T-cell (primary cell): ENCODE data around the gene BPIFA2. TPM values are rescaled to one million over a fixed set of nuclear protein-coding genes. Genes with fewer than 3 reads are reported as not detected.
A peak's percentile ranks its signal among the peaks of the same experiment; 100 is the strongest.

Experiments
- ATAC-seq, 4 experiments: fragments of 200-7000 bp in 3 of 4; fragments of 150-1000 bp in 1 of 4; cut with Tn5 transposase; replicated peaks in 1 of 4; 1 replicate in 3 of 4; 2 replicates in 1 of 4; pipeline ENCODE4 v1.10.0; 2021; ENCODE audit warnings: moderate library complexity in 3 of 4, mild to moderate bottlenecking in 2 of 4, moderate number of reproducible peaks in 1 of 4
- CTCF ChIA-PET, 2 donors: fragments of 300-600 bp; sonication (Branson Sonifier 250); formaldehyde crosslinking; loops; one replicate each; lab custom pipeline; 2022; ENCODE audit warnings: antibody characterized with exemption in 2 of 2; lab: Charles Lee
- POLR2A ChIA-PET, 2 donors: fragments of 300-600 bp; sonication (Branson Sonifier 250); formaldehyde crosslinking; loops; one replicate each; lab custom pipeline; 2022; ENCODE audit warnings: antibody characterized with exemption in 2 of 2; lab: Charles Lee
- DNase-seq, 35 experiments: peaks; one replicate each; pipeline versions ENCODE4 v3.0.0 to v3.0.0-alpha.2; 2013 to 2023
- H3K27ac ChIP-seq: one replicate; pipeline ENCODE4 v1.5.1; 2013; ENCODE audit warnings: low read length
- H3K27me3 ChIP-seq, 2 experiments: replicated peaks in 1 of 2; 1 replicate in 1 of 2; 2 replicates in 1 of 2; pipeline versions ENCODE4 v1.6.1 to v1.7.0; 2013; ENCODE audit warnings: low read length in 1 of 2, mixed read lengths in 1 of 2; ENCODE audit not compliant: control insufficient read depth in 2 of 2, insufficient read depth in 2 of 2; ENCODE audit errors: extremely low read depth in 1 of 2
- H3K36me3 ChIP-seq, 2 donors: 1 replicate in 1 of 2; 2 replicates in 1 of 2; pipeline versions ENCODE4 v1.6.1 to v1.7.0; 2013; ENCODE audit warnings: low read length in 1 of 2; ENCODE audit not compliant: control insufficient read depth in 2 of 2, insufficient read depth in 1 of 2; ENCODE audit errors: extremely low read depth in 1 of 2
- H3K4me1 ChIP-seq, 2 experiments: 1 replicate in 1 of 2; 2 replicates in 1 of 2; pipeline versions ENCODE4 v1.6.1 to v1.7.0; 2013; ENCODE audit warnings: low read length in 2 of 2, mixed read lengths in 1 of 2; ENCODE audit not compliant: insufficient read depth in 2 of 2, control insufficient read depth in 1 of 2; ENCODE audit errors: extremely low read depth in 1 of 2
- H3K4me3 ChIP-seq, 2 donors: 1 replicate in 1 of 2; 2 replicates in 1 of 2; pipeline versions ENCODE4 v1.5.1 to v1.7.0; 2013; ENCODE audit warnings: mild to moderate bottlenecking in 2 of 2, low read length in 1 of 2, moderate library complexity in 1 of 2; ENCODE audit not compliant: control insufficient read depth in 1 of 2; ENCODE audit errors: extremely low read depth in 1 of 2
- H3K9me3 ChIP-seq: 2 replicates; pipeline ENCODE4 v1.7.0; 2013
- H3K27ac Mint-ChIP-seq, 2 donors: one replicate each; pipeline ENCODE4 v1.8.0; 2020 to 2021; ENCODE audit warnings: mild to moderate bottlenecking in 2 of 2, mixed read lengths in 2 of 2
- H3K27me3 Mint-ChIP-seq, 2 donors: one replicate each; pipeline ENCODE4 v1.8.0; 2021 to 2022; ENCODE audit warnings: mixed read lengths in 2 of 2
- H3K36me3 Mint-ChIP-seq: one replicate; pipeline ENCODE4 v1.8.0; 2021; ENCODE audit warnings: mixed read lengths
- H3K4me1 Mint-ChIP-seq, 3 donors: one replicate each; pipeline ENCODE4 v1.8.0; 2020 to 2022; ENCODE audit warnings: mixed read lengths in 3 of 3, mild to moderate bottlenecking in 1 of 3
- H3K4me3 Mint-ChIP-seq, 3 donors: one replicate each; pipeline ENCODE4 v1.8.0; 2020 to 2022; ENCODE audit warnings: mild to moderate bottlenecking in 3 of 3, mixed read lengths in 3 of 3, moderate library complexity in 3 of 3
- H3K9me3 Mint-ChIP-seq, 3 donors: one replicate each; pipeline ENCODE4 v1.8.0; 2020 to 2022; ENCODE audit warnings: mixed read lengths in 3 of 3
- WGBS: methylation state at CpG from one replicate; pipeline ENCODE4 v1.1.5; 2013; ENCODE audit warnings: missing lambda C conversion rate; ENCODE audit not compliant: insufficient coverage; 5-methylcytosine and 5-hydroxymethylcytosine counted together
- total RNA-seq, 35 experiments: library from RNA in 6 of 35; stranded (reverse) in 6 of 35; fragments of 120-200 nt in 1 of 35; gene quantifications; one replicate each; pipeline versions ENCODE4 v1.2.1 to v1.2.4 and lab custom pipeline; 2013 to 2026

BPIFA2 gene
- total RNA-seq, 5 donors from 2014 or later (not counting 1 experiment from before 2014, with no cell fraction given) = not detected

GRCh38 chr20:33164763-33165095 is 3.2 kb upstream of the BPIFA2 start:
- H3K27ac Mint-ChIP-seq = no peak overlapping the region
- peaks cover 7% of the 10 kb centered on the region for H3K36me3 Mint-ChIP-seq
- no peaks in the 10 kb centered on the region for H3K36me3 ChIP-seq
- ATAC-seq (no peak), DNase-seq (no peak)
- no peak overlapping the region for H3K4me3 ChIP-seq
- peaks cover 3 to 5% of the 10 kb centered on the region in 2 donors for H3K27me3 Mint-ChIP-seq
- ChIA-PET POLR2A (no interaction called here), CTCF (no interaction called here)
- H3K9me3 Mint-ChIP-seq = peaks cover 0 to 14% (median 10%) of the 10 kb centered on the region in 3 donors
- no peaks in the 10 kb centered on the region for H3K9me3 ChIP-seq
- H3K27me3 ChIP-seq = peaks cover 0 to 27% of the 10 kb centered on the region in 2 experiments
- H3K4me3 Mint-ChIP-seq = no peak overlapping the region
- H3K27ac ChIP-seq = no peak overlapping the region
- H3K4me1 Mint-ChIP-seq = no peaks in the 10 kb centered on the region
- H3K4me1 ChIP-seq = no peaks in the 10 kb centered on the region
- 100% methylated on average over 2 of the region's 6 CpGs for WGBS

- no peak overlapping the region for H3K27ac Mint-ChIP-seq
- WGBS = 87% methylated on average over 4 of the region's 8 CpGs
- H3K36me3 ChIP-seq = no peaks in the 10 kb centered on the region
- H3K4me1 ChIP-seq = no peaks in the 10 kb centered on the region
- ATAC-seq = no peak
- peaks cover 7% of the 10 kb centered on the region for H3K36me3 Mint-ChIP-seq
- ChIA-PET CTCF (no interaction called here), POLR2A (no interaction called here)
- peaks cover 0 to 30% of the 10 kb centered on the region in 2 experiments for H3K27me3 ChIP-seq
- DNase-seq = no peak
- H3K9me3 Mint-ChIP-seq = peaks cover 0 to 14% (median 14%) of the 10 kb centered on the region in 3 donors
- no peak overlapping the region for H3K4me3 ChIP-seq
- no peaks in the 10 kb centered on the region for H3K9me3 ChIP-seq
- peaks cover 3 to 5% of the 10 kb centered on the region in 2 donors for H3K27me3 Mint-ChIP-seq
- no peak overlapping the region for H3K27ac ChIP-seq
- no peak overlapping the region for H3K4me3 Mint-ChIP-seq
- no peaks in the 10 kb centered on the region for H3K4me1 Mint-ChIP-seq
These were observed 2.4 kb upstream of the BPIFA2 start for GRCh38 chr20:33165416-33166055.

GRCh38 chr20:33166533-33167113 is 1.3 kb upstream of the BPIFA2 start:
- H3K4me3 ChIP-seq = no peak overlapping the region
- H3K36me3 Mint-ChIP-seq = peaks cover 7% of the 10 kb centered on the region
- ChIA-PET POLR2A (no interaction called here), CTCF (no interaction called here)
- H3K9me3 Mint-ChIP-seq = peaks cover 4 to 20% (median 16%) of the 10 kb centered on the region in 3 donors
- H3K27me3 ChIP-seq = peaks cover 0 to 28% of the 10 kb centered on the region in 2 experiments
- H3K27me3 Mint-ChIP-seq = peaks cover 3 to 7% of the 10 kb centered on the region in 2 donors
- H3K4me3 Mint-ChIP-seq = no peak overlapping the region
- no peaks in the 10 kb centered on the region for H3K4me1 Mint-ChIP-seq
- 82% methylated on average over 8 of the region's 8 CpGs for WGBS
- H3K36me3 ChIP-seq = no peaks in the 10 kb centered on the region
- H3K4me1 ChIP-seq = no peaks in the 10 kb centered on the region
- ATAC-seq = no peak
- no peaks in the 10 kb centered on the region for H3K9me3 ChIP-seq
- no peak overlapping the region for H3K27ac ChIP-seq
- no peak for DNase-seq
- H3K27ac Mint-ChIP-seq = no peak overlapping the region

GRCh38 chr20:33169176-33169794 is 1.3 kb downstream of the BPIFA2 start:
- peak in 1 of 35 experiments; percentile 8 for DNase-seq
- no peaks in the 10 kb centered on the region for H3K4me1 Mint-ChIP-seq
- Histone ChIP-seq H3K9me3 (no peaks in the 10 kb centered on the region), H3K4me1 (no peaks in the 10 kb centered on the region), H3K4me3 (no peak overlapping the region), H3K27me3 (peaks cover 0 to 23% of the 10 kb centered on the region in 2 experiments), H3K27ac (no peak overlapping the region), H3K36me3 (no peaks in the 10 kb centered on the region)
- peaks cover 7% of the 10 kb centered on the region for H3K36me3 Mint-ChIP-seq
- ChIA-PET CTCF (interaction anchor here in 1 of 2 donors (0.6 kb wide), 1 partner anchor 51 kb away, joined by 3 read pairs; no protein-coding TSS in a partner anchor), POLR2A (no interaction called here)
- no peak for ATAC-seq
- WGBS = 86% methylated on average over 3 of the region's 8 CpGs
- H3K4me3 Mint-ChIP-seq = no peak overlapping the region
- no peak overlapping the region for H3K27ac Mint-ChIP-seq
- H3K9me3 Mint-ChIP-seq = peaks cover 4 to 20% (median 16%) of the 10 kb centered on the region in 3 donors
- H3K27me3 Mint-ChIP-seq = peaks cover 3 to 7% of the 10 kb centered on the region in 2 donors

GRCh38 chr20:33172781-33173180 is 4.8 kb downstream of the BPIFA2 start:
- ATAC-seq (no peak), DNase-seq (no peak)
- H3K9me3 ChIP-seq = no peaks in the 10 kb centered on the region
- POLR2A ChIA-PET = no interaction called here
- peaks cover 0 to 5% of the 10 kb centered on the region in 2 experiments for H3K27me3 ChIP-seq
- no peaks in the 10 kb centered on the region for H3K4me1 Mint-ChIP-seq
- WGBS = 79% methylated on average over 6 of the region's 7 CpGs
- H3K27me3 Mint-ChIP-seq = peaks cover 0 to 5% of the 10 kb centered on the region in 2 donors
- no peak overlapping the region for H3K4me3 ChIP-seq
- CTCF ChIA-PET = no interaction called here
- H3K36me3 ChIP-seq = no peaks in the 10 kb centered on the region
- H3K4me3 Mint-ChIP-seq = no peak overlapping the region
- peaks cover 7% of the 10 kb centered on the region for H3K36me3 Mint-ChIP-seq
- H3K9me3 Mint-ChIP-seq = peaks cover 4 to 20% (median 16%) of the 10 kb centered on the region in 3 donors
- no peaks in the 10 kb centered on the region for H3K4me1 ChIP-seq
- no peak overlapping the region for H3K27ac Mint-ChIP-seq
- H3K27ac ChIP-seq = no peak overlapping the region

- POLR2A ChIA-PET = no interaction called here
- H3K4me1 ChIP-seq = no peaks in the 10 kb centered on the region
- whole genome bisulfite sequencing = 50% methylated on average over 1 of the region's 3 CpGs
- Mint-ChIP-seq H3K9me3 (peaks cover 4 to 5% (median 4%) of the 10 kb centered on the region in 3 donors), H3K36me3 (no peaks in the 10 kb centered on the region), H3K27me3 (peaks cover 0 to 2% of the 10 kb centered on the region in 2 donors), H3K4me1 (no peaks in the 10 kb centered on the region), H3K27ac (no peak overlapping the region), H3K4me3 (no peak overlapping the region)
- H3K9me3 ChIP-seq = no peaks in the 10 kb centered on the region
- no peak for ATAC-seq
- no peaks in the 10 kb centered on the region for H3K36me3 ChIP-seq
- H3K27me3 ChIP-seq = peaks cover 0 to 3% of the 10 kb centered on the region in 2 experiments
- CTCF ChIA-PET = no interaction called here
- no peak overlapping the region for H3K27ac ChIP-seq
- no peak for DNase-seq
- H3K4me3 ChIP-seq = no peak overlapping the region
These were observed 7.2 kb downstream of the BPIFA2 start for GRCh38 chr20:33175123-33175522.
